GM06990 (cell line): ENCODE results near the gene HMGB4.

Experiments
- DNase-seq: peaks from one replicate; pipeline ENCODE4 v3.0.0-alpha.2; 2011; ENCODE audit not compliant: insufficient read length; ENCODE audit errors: extremely low read depth
- H3K27me3 ChIP-seq: replicated peaks from 2 replicates; pipeline ENCODE4 v1.6.0; 2011; ENCODE audit warnings: low read length; ENCODE audit not compliant: control insufficient read depth, insufficient read depth
- H3K36me3 ChIP-seq: 2 replicates; pipeline ENCODE4 v1.5.1; 2011; ENCODE audit warnings: low read length; ENCODE audit not compliant: control insufficient read depth, insufficient read depth
- H3K4me3 ChIP-seq: replicated peaks from 2 replicates; pipeline ENCODE4 v1.5.1; 2011; ENCODE audit warnings: low read depth, mild to moderate bottlenecking, control low read depth, low read length
- TF ChIP-seq, protein P1 (sequence below): IDR thresholded peaks from 2 replicates; pipeline ENCODE4 v1.5.1; 2011; ENCODE audit warnings: low read length, control low read depth, mild to moderate bottlenecking, inconsistent platforms; ENCODE audit not compliant: insufficient read depth, poor library complexity, severe bottlenecking

Gene HMGB4

GRCh38 chr1:33902486-33903209 is 38.8 kb downstream of the HMGB4 start:
- Histone ChIP-seq H3K4me3 (no peak overlapping the region), H3K27me3 (no peaks in the 10 kb centered on the region; the same call in 1 of the 2 replicates), H3K36me3 (no peaks in the 10 kb centered on the region)
- DNase-seq, result peak; percentile 28
- TF ChIP-seq, protein P1, sequence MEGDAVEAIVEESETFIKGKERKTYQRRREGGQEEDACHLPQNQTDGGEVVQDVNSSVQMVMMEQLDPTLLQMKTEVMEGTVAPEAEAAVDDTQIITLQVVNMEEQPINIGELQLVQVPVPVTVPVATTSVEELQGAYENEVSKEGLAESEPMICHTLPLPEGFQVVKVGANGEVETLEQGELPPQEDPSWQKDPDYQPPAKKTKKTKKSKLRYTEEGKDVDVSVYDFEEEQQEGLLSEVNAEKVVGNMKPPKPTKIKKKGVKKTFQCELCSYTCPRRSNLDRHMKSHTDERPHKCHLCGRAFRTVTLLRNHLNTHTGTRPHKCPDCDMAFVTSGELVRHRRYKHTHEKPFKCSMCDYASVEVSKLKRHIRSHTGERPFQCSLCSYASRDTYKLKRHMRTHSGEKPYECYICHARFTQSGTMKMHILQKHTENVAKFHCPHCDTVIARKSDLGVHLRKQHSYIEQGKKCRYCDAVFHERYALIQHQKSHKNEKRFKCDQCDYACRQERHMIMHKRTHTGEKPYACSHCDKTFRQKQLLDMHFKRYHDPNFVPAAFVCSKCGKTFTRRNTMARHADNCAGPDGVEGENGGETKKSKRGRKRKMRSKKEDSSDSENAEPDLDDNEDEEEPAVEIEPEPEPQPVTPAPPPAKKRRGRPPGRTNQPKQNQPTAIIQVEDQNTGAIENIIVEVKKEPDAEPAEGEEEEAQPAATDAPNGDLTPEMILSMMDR, result no peak

DNA sequence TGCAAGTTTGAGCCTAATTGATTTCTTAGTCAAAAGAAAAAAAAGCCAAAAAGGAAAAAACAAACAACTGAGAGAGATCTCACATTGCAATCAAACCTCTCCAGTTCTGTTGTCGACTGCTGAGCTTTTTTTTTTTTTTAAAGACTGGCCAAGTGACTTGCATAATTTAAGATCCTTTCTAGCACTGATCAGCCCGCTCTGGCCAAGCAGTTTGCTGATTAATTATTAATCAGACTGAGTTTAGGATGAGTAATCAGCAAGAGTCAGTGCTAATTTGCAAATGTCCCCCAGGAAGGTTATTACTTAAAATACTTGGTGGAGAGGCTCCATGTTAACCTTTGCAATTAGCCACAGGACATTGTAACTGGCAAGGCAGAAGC is 39.3 kb downstream of the HMGB4 start:
- Histone ChIP-seq H3K27me3 (no peaks in the 10 kb centered on the region; the same call in 1 of the 2 replicates), H3K4me3 (no peak overlapping the region), H3K36me3 (no peaks in the 10 kb centered on the region)
- TF ChIP-seq, protein P1, result no peak
- DNase-seq, result no peak

DNA sequence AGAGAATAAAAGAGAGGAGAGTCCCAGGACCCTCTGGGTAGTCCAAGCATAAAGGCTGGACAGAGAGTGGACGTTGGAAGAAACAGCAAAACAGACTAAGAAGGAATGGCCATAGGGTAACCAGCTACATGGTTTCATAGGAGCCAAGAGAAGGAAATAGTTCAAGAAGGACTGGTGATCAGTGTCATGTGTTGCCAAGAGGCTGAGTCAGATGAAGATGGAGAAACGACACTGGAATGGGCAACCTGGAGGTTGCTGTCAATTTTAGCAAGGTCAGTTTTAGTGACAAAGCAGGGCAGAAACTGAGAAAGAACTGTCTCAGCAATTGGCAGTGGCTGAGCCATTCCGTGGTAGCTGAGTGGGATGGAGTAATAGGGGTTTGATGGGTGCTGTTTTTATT is 41.4 kb downstream of the HMGB4 start:
- no peak for DNase-seq
- H3K4me3 ChIP-seq, result no peak overlapping the region
- H3K36me3 ChIP-seq, result no peaks in the 10 kb centered on the region
- TF ChIP-seq, protein P1, result no peak
- H3K27me3 ChIP-seq, result no peaks in the 10 kb centered on the region; the same call in 1 of the 2 replicates

DNA sequence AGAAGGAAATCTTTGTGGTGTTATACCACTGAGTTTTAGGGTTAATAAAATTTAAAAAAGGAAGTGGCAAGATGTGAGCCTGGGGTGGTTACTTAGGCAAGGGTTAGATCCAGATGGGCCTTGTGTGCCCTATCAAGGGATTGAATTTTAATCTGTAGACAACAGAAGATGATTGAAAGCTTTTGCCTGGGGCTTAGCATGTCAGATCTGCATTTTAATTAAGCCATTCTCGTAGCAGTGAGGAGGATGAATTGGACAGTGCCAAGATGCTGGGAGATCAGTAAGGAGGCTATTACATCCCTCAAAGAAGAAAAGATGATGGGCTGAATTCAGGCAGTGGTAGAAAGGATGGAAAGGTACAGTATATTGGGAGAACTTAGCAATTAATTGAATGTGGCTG is 42.3 kb downstream of the HMGB4 start:
- Histone ChIP-seq H3K36me3 (no peaks in the 10 kb centered on the region), H3K4me3 (no peak overlapping the region), H3K27me3 (no peaks in the 10 kb centered on the region; the same call in 1 of the 2 replicates)
- TF ChIP-seq, protein P1, result no peak
- DNase-seq, result no peak

- DNase-seq, result no peak
- no peaks in the 10 kb centered on the region for H3K36me3 ChIP-seq
- TF ChIP-seq, protein P1, result no peak
- H3K4me3 ChIP-seq, result no peak overlapping the region
- no peaks in the 10 kb centered on the region; the same call in 1 of the 2 replicates for H3K27me3 ChIP-seq
Measured at GRCh38 chr1:33908324-33908956, 44.6 kb downstream of the HMGB4 start.
